Measurements from ENCODE around the gene MAMDC4.

- no peak for TF ChIP-seq CTCF (IDR thresholded peaks at IDR 0.05 in 2 of 3, conservative IDR thresholded peaks at IDR 0.05 in 1 of 3; ENCODE audit: borderline replicate concordance in 1 of 3, insufficient read depth in 1 of 3, low read depth in 2 of 3, low read length in 2 of 3)
- no peak for TF ChIP-seq POLR2AphosphoS5 (IDR thresholded peaks at IDR 0.05; ENCODE audit: low read depth, low read length)
- TF ChIP-seq CEBPB (IDR thresholded peaks at IDR 0.05; ENCODE audit: low read depth): no peak
- TF ChIP-seq RAD21 (IDR thresholded peaks at IDR 0.05; ENCODE audit: low read depth): no peak
- no peak for TF ChIP-seq REST (IDR thresholded peaks at IDR 0.05; ENCODE audit: low read depth)
- TF ChIP-seq POLR2A (IDR thresholded peaks at IDR 0.05; ENCODE audit: borderline replicate concordance, extremely low read depth, insufficient read depth, insufficient read length): no peak
- no peak for TF ChIP-seq ZNF274 (IDR thresholded peaks at IDR 0.05; ENCODE audit: low read depth, low read length)
Observed at GRCh38 chr9:136803551-136804508, 48.3 kb upstream of the MAMDC4 start.
